Muscle of leg (tissue), 11 donors: ENCODE data around the gene AP5S1. TPM values are rescaled to one million over a fixed set of nuclear protein-coding genes. Genes with fewer than 3 reads are reported as not detected.
A peak's percentile ranks its signal among the peaks of the same experiment; 100 is the strongest.

Source experiments
- DNase-seq: peaks from one replicate; pipeline ENCODE4 v3.0.0; 2013
- H3K27ac ChIP-seq: one replicate; pipeline ENCODE4 v1.5.1; 2013; ENCODE audit warnings: mild to moderate bottlenecking, low read length, control low read depth
- H3K27me3 ChIP-seq: one replicate; pipeline ENCODE4 v1.6.1; 2013; ENCODE audit warnings: low read length; ENCODE audit not compliant: control insufficient read depth, insufficient read depth
- H3K36me3 ChIP-seq: one replicate; pipeline ENCODE4 v1.6.1; 2013; ENCODE audit warnings: low read length; ENCODE audit not compliant: control insufficient read depth, insufficient read depth
- H3K4me1 ChIP-seq: one replicate; pipeline ENCODE4 v1.6.1; 2013; ENCODE audit warnings: low read length; ENCODE audit not compliant: control insufficient read depth, insufficient read depth
- H3K4me3 ChIP-seq: one replicate; pipeline ENCODE4 v1.5.1; 2013; ENCODE audit warnings: low read length, control low read depth
- H3K9me3 ChIP-seq: replicated peaks from 2 replicates; pipeline ENCODE4 v1.6.1; 2013; ENCODE audit warnings: low read depth, low read length; ENCODE audit not compliant: control insufficient read depth
- WGBS: methylation state at CpG from one replicate; pipeline ENCODE4 v1.1.5; 2013; ENCODE audit warnings: missing lambda C conversion rate; ENCODE audit not compliant: insufficient coverage; 5-methylcytosine and 5-hydroxymethylcytosine counted together
- polyA plus RNA-seq, 8 donors: library from polyadenylated mRNA; unstranded; fragments of 120-200 nt; gene quantifications; one replicate each; pipeline versions ENCODE4 v1.2.1 to v1.2.3, GENCODE V29; 2013; ENCODE audit warnings: inconsistent platforms in 1 of 8, low replicate concordance in 1 of 8; ENCODE audit not compliant: insufficient read length in 8 of 8, insufficient read depth in 1 of 8
- total RNA-seq: library from RNA; stranded (reverse); fragments of 120-200 nt; gene quantifications from one replicate; pipeline ENCODE4 v1.2.4, GENCODE V29; 2013

Gene AP5S1
- total and polyA plus RNA-seq, 9 donors: 8.3 to 10.8 (median 9.8) TPM

- Histone ChIP-seq H3K4me3 (no peak overlapping the region), H3K36me3 (peaks cover 52% of the 10 kb centered on the region), H3K4me1 (peaks cover 73% of the 10 kb centered on the region), H3K27me3 (no peaks in the 10 kb centered on the region), H3K9me3 (no peaks in the 10 kb centered on the region), H3K27ac (peak overlapping the region; percentile 95)
- 100% methylated on average over 2 of the region's 3 CpGs for WGBS
- DNase-seq: peak; percentile 87
Observed at GRCh38 chr20:3798908-3799248, 21.5 kb upstream of the AP5S1 start.

DNA sequence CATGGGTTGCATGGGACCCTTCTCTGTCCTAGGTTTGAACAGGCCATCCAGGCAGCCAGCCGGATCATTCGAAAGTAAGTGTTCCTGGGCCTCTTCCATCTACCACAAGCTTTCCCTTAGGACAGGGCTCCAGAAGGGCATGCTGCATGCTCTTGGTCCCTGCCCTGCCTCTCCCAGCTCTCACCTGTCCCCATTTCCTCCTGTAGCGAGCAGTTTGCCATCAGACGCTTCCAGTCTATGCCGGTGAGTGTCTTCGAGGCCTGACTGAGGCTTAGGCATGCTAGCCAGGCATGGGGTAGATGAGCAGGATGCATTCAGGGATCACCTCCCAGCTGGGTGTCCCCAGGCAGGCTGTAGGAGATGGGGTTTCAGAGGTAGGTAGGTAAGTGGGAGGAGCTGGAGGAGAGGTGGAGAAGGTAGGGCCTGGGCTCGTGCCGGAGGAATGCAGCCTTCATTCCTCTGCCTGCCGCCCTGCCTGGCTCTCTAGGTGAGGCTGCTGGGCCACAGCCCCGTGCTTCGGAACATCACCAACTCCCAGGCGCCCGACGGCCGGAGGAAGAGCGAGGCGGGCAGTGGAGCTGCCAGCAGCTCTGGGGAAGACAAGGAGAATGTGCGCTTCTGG is 20.0 kb upstream of the AP5S1 start:
- Histone ChIP-seq H3K4me1 (peaks cover 70% of the 10 kb centered on the region), H3K36me3 (peaks cover 67% of the 10 kb centered on the region)

DNA sequence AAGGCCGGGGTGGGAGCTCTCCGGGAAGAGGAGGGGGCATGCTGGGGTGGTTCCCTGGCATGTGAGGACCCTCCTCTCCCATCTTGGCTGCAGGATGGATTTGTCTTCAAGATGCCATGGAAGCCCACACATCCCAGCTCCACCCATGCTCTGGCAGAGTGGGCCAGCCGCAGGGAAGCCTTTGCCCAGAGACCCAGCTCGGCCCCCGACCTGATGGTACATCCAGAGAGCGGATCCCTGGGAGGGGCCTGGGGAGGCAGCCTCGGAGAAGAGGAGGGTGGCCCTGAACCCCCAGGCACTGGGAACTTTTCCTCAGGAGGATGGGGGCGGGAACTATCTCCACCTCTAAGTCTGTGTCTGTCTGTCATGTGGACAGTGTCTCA is 19.5 kb upstream of the AP5S1 start:
- H3K9me3 ChIP-seq: no peaks in the 10 kb centered on the region
- H3K27me3 ChIP-seq: no peaks in the 10 kb centered on the region
- peaks cover 70% of the 10 kb centered on the region for H3K4me1 ChIP-seq
- no peak for DNase-seq
- H3K4me3 ChIP-seq: no peak overlapping the region
- H3K27ac ChIP-seq: no peak overlapping the region
- WGBS: 91% methylated on average over 6 of the region's 8 CpGs
- H3K36me3 ChIP-seq: peaks cover 72% of the 10 kb centered on the region

More for the DNA sequence above, 20.0 kb upstream of the AP5S1 start:
- DNase-seq: no peak
- Histone ChIP-seq H3K27me3 (no peaks in the 10 kb centered on the region), H3K9me3 (no peaks in the 10 kb centered on the region), H3K27ac (peak overlapping the region; percentile 79), H3K4me3 (no peak overlapping the region)
- WGBS: 83% methylated on average over 17 of the region's 18 CpGs

- Histone ChIP-seq H3K27me3 (no peaks in the 10 kb centered on the region), H3K9me3 (no peaks in the 10 kb centered on the region), H3K4me1 (peaks cover 74% of the 10 kb centered on the region), H3K36me3 (peaks cover 76% of the 10 kb centered on the region), H3K27ac (no peak overlapping the region), H3K4me3 (no peak overlapping the region)
- DNase-seq: no peak
- 95% methylated on average over 2 of the region's 4 CpGs for WGBS
Observed at GRCh38 chr20:3801299-3801698, 19.0 kb upstream of the AP5S1 start.

GRCh38 chr20:3801846-3802245 is 18.5 kb upstream of the AP5S1 start:
- no peak for DNase-seq
- WGBS: 90% methylated on average over 13 of the region's 13 CpGs
- Histone ChIP-seq H3K4me1 (peaks cover 76% of the 10 kb centered on the region), H3K27ac (no peak overlapping the region), H3K9me3 (no peaks in the 10 kb centered on the region), H3K27me3 (no peaks in the 10 kb centered on the region), H3K4me3 (no peak overlapping the region), H3K36me3 (peaks cover 76% of the 10 kb centered on the region)

- WGBS: 78% methylated on average over 7 of the region's 11 CpGs
- no peak overlapping the region for H3K4me3 ChIP-seq
- peaks cover 72% of the 10 kb centered on the region for H3K36me3 ChIP-seq
- no peaks in the 10 kb centered on the region for H3K27me3 ChIP-seq
- H3K27ac ChIP-seq: no peak overlapping the region
- no peak for DNase-seq
- H3K9me3 ChIP-seq: no peaks in the 10 kb centered on the region
- H3K4me1 ChIP-seq: peaks cover 76% of the 10 kb centered on the region
Observed at GRCh38 chr20:3802524-3803239, 17.7 kb upstream of the AP5S1 start.

DNA sequence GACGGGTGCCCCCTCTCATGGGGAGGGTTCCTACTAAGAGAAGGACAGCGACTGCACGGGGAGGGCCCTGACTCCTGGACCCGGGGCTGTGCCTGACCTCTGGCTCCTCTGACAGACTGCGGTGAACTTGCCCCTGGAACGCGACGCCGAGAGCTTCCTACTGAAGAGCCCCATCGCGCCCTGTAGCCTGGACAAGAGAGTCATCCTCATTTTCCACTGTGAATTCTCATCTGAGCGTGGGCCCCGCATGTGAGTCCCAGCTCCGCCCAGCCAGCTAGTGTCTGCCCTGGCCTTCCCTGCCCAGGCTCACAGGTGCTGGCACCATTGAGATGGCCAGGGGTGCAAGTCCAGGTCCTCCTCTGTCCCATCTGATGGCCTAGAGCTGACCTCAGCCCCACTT is 17.1 kb upstream of the AP5S1 start:
- no peak for DNase-seq
- H3K27me3 ChIP-seq: no peaks in the 10 kb centered on the region
- H3K9me3 ChIP-seq: no peaks in the 10 kb centered on the region
- H3K27ac ChIP-seq: no peak overlapping the region
- no peak overlapping the region for H3K4me3 ChIP-seq
- H3K36me3 ChIP-seq: peaks cover 70% of the 10 kb centered on the region
- H3K4me1 ChIP-seq: peaks cover 78% of the 10 kb centered on the region
- 92% methylated on average over 13 of the region's 14 CpGs for WGBS

- no peaks in the 10 kb centered on the region for H3K27me3 ChIP-seq
- H3K27ac ChIP-seq: no peak overlapping the region
- peaks cover 68% of the 10 kb centered on the region for H3K36me3 ChIP-seq
- 95% methylated on average over 6 of the region's 6 CpGs for WGBS
- no peak overlapping the region for H3K4me3 ChIP-seq
- H3K4me1 ChIP-seq: peaks cover 77% of the 10 kb centered on the region
- no peak for DNase-seq
- H3K9me3 ChIP-seq: no peaks in the 10 kb centered on the region
Observed at GRCh38 chr20:3803854-3804253, 16.5 kb upstream of the AP5S1 start.

DNA sequence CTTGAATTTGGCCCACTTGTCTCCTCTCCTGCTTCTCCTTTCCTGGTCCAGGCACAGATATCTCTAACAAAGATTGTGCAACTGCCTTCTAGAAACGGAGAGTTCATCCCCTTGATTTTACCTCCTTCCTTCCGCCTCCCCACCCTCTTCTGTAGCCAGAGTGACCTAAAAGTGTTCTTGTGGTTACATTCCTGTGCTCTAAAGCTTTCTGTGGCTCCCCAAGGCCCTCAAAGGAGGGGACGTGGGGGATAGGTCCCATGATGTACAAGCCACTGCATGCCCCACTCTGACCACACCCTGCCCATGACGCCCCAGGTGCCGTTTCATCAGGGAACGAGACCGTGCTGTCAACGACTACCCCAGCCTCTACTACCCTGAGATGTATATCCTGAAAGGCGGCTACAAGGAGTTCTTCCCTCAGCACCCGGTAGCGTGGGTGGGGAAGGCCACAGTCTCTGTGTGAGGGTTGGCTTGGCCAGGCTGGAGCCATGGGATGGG is 16.0 kb upstream of the AP5S1 start:
- peaks cover 65% of the 10 kb centered on the region for H3K36me3 ChIP-seq
- H3K9me3 ChIP-seq: no peaks in the 10 kb centered on the region
- H3K4me3 ChIP-seq: no peak overlapping the region
- no peaks in the 10 kb centered on the region for H3K27me3 ChIP-seq
- peaks cover 72% of the 10 kb centered on the region for H3K4me1 ChIP-seq
- no peak overlapping the region for H3K27ac ChIP-seq
- 82% methylated on average over 4 of the region's 11 CpGs for WGBS
- no peak for DNase-seq

GRCh38 chr20:3804781-3805180 is 15.6 kb upstream of the AP5S1 start:
- DNase-seq: no peak
- H3K27ac ChIP-seq: no peak overlapping the region
- WGBS: 89% methylated on average over 10 of the region's 11 CpGs
- peaks cover 65% of the 10 kb centered on the region for H3K36me3 ChIP-seq
- H3K9me3 ChIP-seq: no peaks in the 10 kb centered on the region
- H3K4me3 ChIP-seq: no peak overlapping the region
- H3K27me3 ChIP-seq: no peaks in the 10 kb centered on the region
- peaks cover 68% of the 10 kb centered on the region for H3K4me1 ChIP-seq
